NCI-H446 (cell line): ENCODE data around the gene USP3.
A peak's percentile ranks its signal among the peaks of the same experiment; 100 is the strongest.

ENCODE experiments used
- DNase-seq, 2 experiments: peaks; one replicate each; lab custom pipeline; 2025; lab: John Stamatoyannopoulos, UW

Gene USP3

GRCh38 chr15:63497642-63498467 is 6.5 kb upstream of the USP3 start:
- DNase-seq: no peak

- no peak for DNase-seq
Measured at GRCh38 chr15:63499175-63499549, 5.2 kb upstream of the USP3 start.

GRCh38 chr15:63499611-63500010 is 4.8 kb upstream of the USP3 start:
- no peak for DNase-seq

GRCh38 chr15:63500265-63501250 is 3.8 kb upstream of the USP3 start:
- DNase-seq: no peak

DNA sequence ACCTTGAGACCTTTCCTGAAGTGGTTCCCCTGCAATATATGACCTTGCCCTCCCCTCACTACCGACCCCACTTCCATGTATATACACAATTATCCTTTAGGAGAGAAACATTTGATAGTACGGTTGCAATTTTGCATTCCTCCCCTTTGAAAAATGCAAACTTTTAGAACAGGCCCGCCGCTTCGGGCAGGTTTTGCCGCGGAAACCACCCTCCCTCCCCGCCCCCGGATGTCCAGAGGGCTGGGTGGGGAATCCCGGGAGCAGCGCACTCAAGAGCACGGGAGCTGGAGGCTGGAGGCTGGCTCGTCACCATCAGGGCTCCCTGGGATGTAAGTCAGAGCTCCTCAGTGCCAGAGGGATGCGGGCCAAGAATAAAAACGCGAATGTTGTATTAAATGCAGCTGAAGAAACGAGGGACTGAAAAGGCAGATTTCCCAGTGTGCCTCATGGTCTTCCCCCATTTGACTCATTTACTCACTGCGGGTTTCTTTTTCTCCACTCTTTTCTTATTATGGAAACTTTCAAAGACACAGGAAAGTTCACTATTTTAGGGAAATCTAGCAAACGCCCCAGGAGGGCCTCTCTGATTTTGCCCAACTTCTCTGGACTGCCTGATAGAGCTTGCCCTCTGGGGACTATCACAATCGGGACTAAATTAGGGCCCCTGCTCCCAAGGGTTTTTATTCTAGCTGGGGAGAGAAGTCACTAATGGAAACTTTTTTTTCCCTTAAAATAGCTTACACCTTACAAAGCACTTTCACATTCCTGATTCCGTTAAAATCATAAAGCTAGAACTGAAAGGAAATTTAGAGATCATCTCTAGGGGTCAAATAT is 2.9 kb upstream of the USP3 start:
- DNase-seq: peak; percentile 54 to 83

- DNase-seq: no peak
Measured at GRCh38 chr15:63502137-63502766, 2.1 kb upstream of the USP3 start.

- no peak for DNase-seq
Measured at GRCh38 chr15:63502843-63503738, 1.3 kb upstream of the USP3 start.

- no peak for DNase-seq
Measured at GRCh38 chr15:63503739-63504246, 600 bp upstream of the USP3 start.

DNA sequence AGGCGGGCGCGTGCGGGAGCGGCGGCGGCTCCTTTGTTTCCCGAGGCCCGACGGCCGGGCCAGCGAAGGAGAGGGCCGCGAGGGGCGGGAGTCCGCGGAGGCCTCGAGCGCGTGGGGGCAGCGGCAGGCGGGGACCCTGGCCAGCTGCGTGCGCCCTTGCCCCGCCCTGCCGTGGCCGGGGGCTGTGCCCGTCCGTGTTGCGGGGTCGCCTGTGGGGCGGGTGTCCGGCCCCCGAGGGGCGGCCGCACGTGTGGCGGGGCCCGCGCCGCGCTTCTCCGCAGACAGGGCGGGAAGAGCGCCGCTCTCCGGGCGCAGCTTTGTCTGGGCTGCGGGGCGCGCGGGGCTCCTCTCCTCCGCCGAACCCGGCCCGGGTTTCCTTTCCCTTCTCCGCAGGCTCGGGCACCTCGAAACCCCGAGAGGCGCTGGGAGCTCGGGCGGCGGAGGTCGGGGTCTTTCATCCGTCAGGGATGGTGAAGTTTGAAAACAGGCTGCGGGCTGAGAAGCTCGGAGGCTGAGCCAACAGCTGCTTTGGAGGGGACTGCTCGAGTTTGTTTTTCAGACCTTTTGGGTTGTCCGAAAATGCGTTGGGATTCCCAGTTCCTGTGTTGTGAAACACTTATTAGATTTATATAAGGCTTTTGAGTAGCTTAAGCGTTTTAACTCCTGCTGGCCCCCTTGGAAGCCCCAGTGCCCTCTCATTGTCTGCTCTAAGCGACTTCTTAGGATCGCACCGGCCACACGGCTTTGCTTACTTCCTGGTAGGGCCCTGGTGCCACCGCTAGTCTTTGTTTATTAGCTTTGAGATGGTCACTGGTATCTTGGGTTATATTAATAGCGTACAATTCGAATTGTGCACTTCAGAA is 817 bp downstream of the USP3 start:
- DNase-seq: peak in 1 of 2 experiments; percentile 18

DNA sequence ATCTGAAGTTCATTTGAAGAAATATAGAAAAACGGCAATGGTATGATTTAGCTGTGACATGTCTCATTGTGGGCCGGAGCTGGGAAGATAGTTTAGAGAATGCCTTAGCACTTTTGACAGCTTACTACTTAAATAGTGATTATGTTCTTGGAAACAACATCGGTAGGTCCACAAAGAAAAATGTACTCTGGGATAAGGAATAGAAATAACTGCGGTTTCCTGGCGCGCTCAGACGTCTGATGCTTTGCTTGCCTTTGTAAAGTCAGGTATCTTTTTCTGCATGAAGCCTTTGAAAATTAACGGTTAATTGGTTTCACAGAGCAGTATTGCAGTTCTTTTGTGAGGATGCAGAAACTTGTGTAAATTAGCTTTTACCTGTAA is 1.4 kb downstream of the USP3 start:
- no peak for DNase-seq

DNA sequence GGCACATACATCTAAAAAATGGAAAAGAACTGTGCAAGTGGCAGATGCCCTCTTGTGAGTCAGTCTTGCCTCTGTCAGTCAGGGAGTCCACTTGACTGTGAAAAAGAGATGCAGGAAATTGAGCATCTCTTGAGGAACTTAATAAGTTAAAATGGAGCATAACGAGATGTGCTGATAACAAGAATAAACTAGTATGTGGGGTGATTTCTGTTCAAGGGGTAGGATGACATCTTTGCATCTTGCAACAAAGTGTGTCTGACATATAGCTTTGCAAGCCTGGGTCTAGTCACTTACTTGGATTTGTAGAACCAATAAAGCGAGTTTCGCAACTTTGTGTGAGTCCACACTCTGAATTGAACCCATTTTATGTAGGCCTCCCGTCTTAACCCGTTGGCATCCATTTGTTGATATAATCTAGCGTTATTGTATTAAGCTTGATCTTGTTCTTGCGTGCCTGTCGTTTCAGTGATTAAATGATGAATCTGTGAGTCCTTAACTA is 2.2 kb downstream of the USP3 start:
- no peak for DNase-seq

GRCh38 chr15:63507878-63508818 is 3.8 kb downstream of the USP3 start:
- no peak for DNase-seq

- DNase-seq: no peak
Measured at GRCh38 chr15:63509056-63509954, 4.9 kb downstream of the USP3 start.

- DNase-seq: no peak
Measured at GRCh38 chr15:63509955-63510940, 5.9 kb downstream of the USP3 start.

DNA sequence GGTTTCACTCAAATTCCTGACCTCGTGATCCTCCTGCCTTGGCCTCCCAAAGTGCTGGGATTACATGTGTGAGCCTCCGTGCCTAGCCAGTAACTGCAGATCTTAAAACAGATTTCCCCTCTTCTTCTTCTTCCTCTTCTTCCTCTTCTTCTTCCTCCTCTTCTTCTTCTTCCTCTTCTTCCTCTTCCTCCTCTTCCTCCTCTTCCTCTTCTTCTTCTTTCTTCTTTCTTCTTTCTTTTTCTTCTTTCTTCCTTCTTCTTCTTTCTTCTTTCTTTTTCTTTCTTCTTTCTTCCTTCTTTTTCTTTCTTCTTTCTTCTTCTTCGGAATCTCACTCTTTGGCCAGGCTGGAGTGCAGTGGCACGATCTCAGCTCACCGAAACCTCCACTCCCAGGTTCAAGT is 7.8 kb downstream of the USP3 start:
- no peak for DNase-seq

- DNase-seq: no peak
Measured at GRCh38 chr15:63513271-63513670, 8.9 kb downstream of the USP3 start.
